GM21390 (cell line): ENCODE data around the gene SFMBT2.
A peak's percentile ranks its signal among the peaks of the same experiment; 100 is the strongest.

Source experiments
- ATAC-seq: cut with Tn5 transposase; IDR thresholded peaks from one replicate; pipeline ENCODE4 v1.9.1; 2021; ENCODE audit not compliant: unreplicated experiment

SFMBT2 gene

GRCh38 chr10:7410862-7411670, at the start of gene SFMBT2:
Gene SFMBT2, minus strand, starts transcription at chr10:7411034. Its CDS starts 29,136 bp downstream, at chr10:7381898.
- ATAC-seq = peak; percentile 29

- ATAC-seq = no peak
Measured at GRCh38 chr10:7460006-7460405, 49.2 kb upstream of the SFMBT2 start.

- no peak for ATAC-seq
Measured at GRCh38 chr10:7458556-7458955, 47.7 kb upstream of the SFMBT2 start.

- ATAC-seq = peak; percentile 94
Measured at GRCh38 chr10:7457478-7458316, 46.9 kb upstream of the SFMBT2 start.

GRCh38 chr10:7449063-7449695, 38.3 kb upstream of the SFMBT2 start:
- ATAC-seq = no peak

- peak; percentile 76 for ATAC-seq
Measured at GRCh38 chr10:7445474-7446185, 34.8 kb upstream of the SFMBT2 start.

GRCh38 chr10:7444551-7445121, 33.8 kb upstream of the SFMBT2 start:
- no peak for ATAC-seq

- ATAC-seq = no peak
Measured at GRCh38 chr10:7443036-7443435, 32.2 kb upstream of the SFMBT2 start.

GRCh38 chr10:7441403-7442147, 30.7 kb upstream of the SFMBT2 start:
- ATAC-seq = no peak

GRCh38 chr10:7439696-7440095, 28.9 kb upstream of the SFMBT2 start:
- no peak for ATAC-seq

- no peak for ATAC-seq
Measured at GRCh38 chr10:7438196-7438986, 27.6 kb upstream of the SFMBT2 start.

- no peak for ATAC-seq
Measured at GRCh38 chr10:7436490-7437100, 25.8 kb upstream of the SFMBT2 start.

GRCh38 chr10:7435674-7436073, 24.8 kb upstream of the SFMBT2 start:
- peak; percentile 75 for ATAC-seq

GRCh38 chr10:7434378-7434777, 23.5 kb upstream of the SFMBT2 start:
- ATAC-seq = no peak

GRCh38 chr10:7433861-7434260, 23.0 kb upstream of the SFMBT2 start:
- ATAC-seq = no peak

GRCh38 chr10:7432884-7433726, 22.3 kb upstream of the SFMBT2 start:
- ATAC-seq = no peak

- no peak for ATAC-seq
Measured at GRCh38 chr10:7428673-7429350, 18.0 kb upstream of the SFMBT2 start.
